GM12873 (cell line): ENCODE results near the gene ZNF132.

ENCODE experiments used
- CTCF ChIP-seq: IDR thresholded peaks from 2 replicates; pipeline ENCODE4 v1.5.1; 2012; ENCODE audit warnings: low read depth, mild to moderate bottlenecking, moderate library complexity, low read length, control low read depth; ENCODE audit not compliant: insufficient read depth; ENCODE audit errors: missing control alignments

ZNF132 gene

GRCh38 chr19:58385891-58386575 lies 53.9 kb downstream of the ZNF132 start:
- no peak for TF ChIP-seq CTCF

GRCh38 chr19:58385313-58385890 lies 54.6 kb downstream of the ZNF132 start:
- TF ChIP-seq CTCF, result no peak

- TF ChIP-seq CTCF, result no peak
These were observed 56.9 kb downstream of the ZNF132 start for GRCh38 chr19:58382997-58383603.
